ENCODE data around the gene ROBO1.

Gene ROBO1

DNA sequence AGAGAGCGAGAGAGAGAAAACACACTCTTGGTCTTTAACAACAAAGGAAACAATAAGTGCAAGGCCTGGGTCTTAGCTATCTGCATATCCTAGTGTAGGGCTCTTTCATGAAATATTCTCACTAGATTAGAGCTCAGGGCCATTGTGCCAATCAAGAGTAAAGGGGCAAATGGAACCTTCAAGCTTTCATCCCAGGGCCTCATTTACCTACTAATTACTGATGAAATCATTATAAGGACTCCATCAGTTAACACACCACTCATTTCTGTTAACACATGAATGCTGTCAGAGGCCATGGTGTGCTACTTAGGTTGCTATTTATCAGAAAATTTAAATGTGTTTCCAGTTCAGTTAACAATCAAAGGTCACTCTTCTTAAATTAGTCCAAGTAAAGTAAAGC lies 597.8 kb downstream of the ROBO1 start:
- Histone ChIP-seq H3K9me3 (ENCODE audit: insufficient read depth, low read length, severe bottlenecking) (no peaks in the 10 kb centered on the region), H3K9ac (ENCODE audit: low read depth, low read length) (no peak overlapping the region), H3K4me2 (ENCODE audit: insufficient read depth, low read length) (no peak overlapping the region), H3K27me3 (ENCODE audit: insufficient read depth, low read length, poor library complexity) (no peaks in the 10 kb centered on the region), H3K4me3 (ENCODE audit: low read depth in 1 of 2, low read length in 2 of 2) (no peak overlapping the region), H2AFZ (ENCODE audit: low read depth, low read length) (no peak overlapping the region), H3K27ac (ENCODE audit: low read length) (no peak overlapping the region), H4K20me1 (ENCODE audit: insufficient read depth, low read length) (no peaks in the 10 kb centered on the region), H3K4me1 (ENCODE audit: insufficient read depth, low read length) (no peaks in the 10 kb centered on the region), H3K36me3 (ENCODE audit: insufficient read depth, low read length) (no peaks in the 10 kb centered on the region), H3K79me2 (ENCODE audit: insufficient read depth, low read length) (no peaks in the 10 kb centered on the region)
- no peak for ATAC-seq (ENCODE audit: insufficient read depth, low read depth)
- no peak for DNase-seq
- no peak for TF ChIP-seq EZH2 (IDR thresholded peaks at IDR 0.05; ENCODE audit: borderline replicate concordance, low read depth, low read length, severe bottlenecking)
- TF ChIP-seq, protein P1, sequence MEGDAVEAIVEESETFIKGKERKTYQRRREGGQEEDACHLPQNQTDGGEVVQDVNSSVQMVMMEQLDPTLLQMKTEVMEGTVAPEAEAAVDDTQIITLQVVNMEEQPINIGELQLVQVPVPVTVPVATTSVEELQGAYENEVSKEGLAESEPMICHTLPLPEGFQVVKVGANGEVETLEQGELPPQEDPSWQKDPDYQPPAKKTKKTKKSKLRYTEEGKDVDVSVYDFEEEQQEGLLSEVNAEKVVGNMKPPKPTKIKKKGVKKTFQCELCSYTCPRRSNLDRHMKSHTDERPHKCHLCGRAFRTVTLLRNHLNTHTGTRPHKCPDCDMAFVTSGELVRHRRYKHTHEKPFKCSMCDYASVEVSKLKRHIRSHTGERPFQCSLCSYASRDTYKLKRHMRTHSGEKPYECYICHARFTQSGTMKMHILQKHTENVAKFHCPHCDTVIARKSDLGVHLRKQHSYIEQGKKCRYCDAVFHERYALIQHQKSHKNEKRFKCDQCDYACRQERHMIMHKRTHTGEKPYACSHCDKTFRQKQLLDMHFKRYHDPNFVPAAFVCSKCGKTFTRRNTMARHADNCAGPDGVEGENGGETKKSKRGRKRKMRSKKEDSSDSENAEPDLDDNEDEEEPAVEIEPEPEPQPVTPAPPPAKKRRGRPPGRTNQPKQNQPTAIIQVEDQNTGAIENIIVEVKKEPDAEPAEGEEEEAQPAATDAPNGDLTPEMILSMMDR (IDR thresholded peaks at IDR 0.05; ENCODE audit: borderline replicate concordance, extremely low read depth, low read length, poor library complexity, severe bottlenecking): no peak

DNA sequence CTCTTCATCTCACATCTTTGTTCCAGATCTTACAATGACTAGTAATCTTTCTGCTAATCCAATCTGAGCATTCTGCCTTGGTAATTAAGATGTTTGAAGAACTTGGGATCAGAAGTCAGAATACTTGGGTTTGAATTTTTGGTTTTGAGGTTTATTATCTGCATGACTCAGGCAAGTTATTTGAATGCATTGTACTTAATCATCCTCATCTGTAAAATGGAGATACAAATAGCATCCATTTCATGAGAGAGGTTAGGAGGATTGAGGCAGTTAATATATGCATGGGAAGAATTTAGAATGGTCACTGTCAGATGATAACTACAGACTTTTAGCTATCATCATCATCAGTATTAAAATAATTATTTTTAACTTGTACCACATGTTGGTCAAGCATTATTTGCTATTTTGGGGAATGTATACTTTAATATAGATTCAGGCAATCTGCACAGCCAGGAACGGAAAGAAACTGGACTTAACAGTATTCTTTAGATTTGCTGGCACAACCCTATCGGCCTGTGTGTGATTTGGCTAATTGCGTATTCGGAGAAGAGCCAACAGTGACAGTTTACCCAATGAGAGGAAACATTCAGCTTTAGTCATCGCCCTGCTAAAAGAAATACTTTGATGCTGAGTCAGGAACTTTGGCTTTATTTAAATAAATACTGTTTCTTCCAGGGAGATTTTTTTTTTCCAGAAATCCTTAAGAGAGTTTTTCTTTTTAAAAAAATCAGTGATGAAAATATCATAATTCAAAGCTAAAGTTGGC lies 600.0 kb downstream of the ROBO1 start:
- H3K4me3 ChIP-seq (ENCODE audit: low read depth in 1 of 2, low read length in 2 of 2): no peak overlapping the region
- H2AFZ ChIP-seq (ENCODE audit: low read depth, low read length): no peak overlapping the region
- no peak for DNase-seq
- H3K27me3 ChIP-seq (ENCODE audit: insufficient read depth, low read length, poor library complexity): no peaks in the 10 kb centered on the region
- no peaks in the 10 kb centered on the region for H3K36me3 ChIP-seq (ENCODE audit: insufficient read depth, low read length)
- H3K4me2 ChIP-seq (ENCODE audit: insufficient read depth, low read length): no peak overlapping the region
- no peaks in the 10 kb centered on the region for H3K79me2 ChIP-seq (ENCODE audit: insufficient read depth, low read length)
- H4K20me1 ChIP-seq (ENCODE audit: insufficient read depth, low read length): no peaks in the 10 kb centered on the region
- H3K9ac ChIP-seq (ENCODE audit: low read depth, low read length): no peak overlapping the region
- ATAC-seq (ENCODE audit: insufficient read depth, low read depth): no peak
- no peak overlapping the region for H3K27ac ChIP-seq (ENCODE audit: low read length)
- no peak for TF ChIP-seq EZH2 (IDR thresholded peaks at IDR 0.05; ENCODE audit: borderline replicate concordance, low read depth, low read length, severe bottlenecking)
- TF ChIP-seq, protein P1 (IDR thresholded peaks at IDR 0.05; ENCODE audit: borderline replicate concordance, extremely low read depth, low read length, poor library complexity, severe bottlenecking): no peak
- no peaks in the 10 kb centered on the region for H3K4me1 ChIP-seq (ENCODE audit: insufficient read depth, low read length)
- no peaks in the 10 kb centered on the region for H3K9me3 ChIP-seq (ENCODE audit: insufficient read depth, low read length, severe bottlenecking)

DNA sequence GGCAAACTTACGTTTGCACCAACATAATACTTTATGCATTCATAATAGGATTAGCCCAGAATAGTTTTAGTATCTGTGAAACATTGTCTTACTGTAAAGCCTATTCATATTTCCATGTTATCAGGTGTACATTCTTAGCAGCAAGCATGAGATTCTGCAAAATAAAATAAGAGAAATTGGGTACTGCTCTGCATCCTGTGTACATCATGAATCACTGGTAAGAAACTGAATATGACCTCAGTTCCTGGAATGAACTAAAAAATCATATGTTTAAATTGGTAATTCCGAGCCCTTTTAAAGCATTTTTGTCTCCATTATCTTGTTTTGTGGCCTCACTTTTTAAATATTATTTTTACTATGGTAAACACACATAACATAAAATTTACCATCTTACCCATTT lies 605.1 kb downstream of the ROBO1 start:
- no peaks in the 10 kb centered on the region for H3K79me2 ChIP-seq (ENCODE audit: insufficient read depth, low read length)
- no peaks in the 10 kb centered on the region for H3K36me3 ChIP-seq (ENCODE audit: insufficient read depth, low read length)
- no peaks in the 10 kb centered on the region for H4K20me1 ChIP-seq (ENCODE audit: insufficient read depth, low read length)
- H3K27me3 ChIP-seq (ENCODE audit: insufficient read depth, low read length, poor library complexity): no peaks in the 10 kb centered on the region
- no peak overlapping the region for H3K9ac ChIP-seq (ENCODE audit: low read depth, low read length)
- no peaks in the 10 kb centered on the region for H3K4me1 ChIP-seq (ENCODE audit: insufficient read depth, low read length)
- H3K9me3 ChIP-seq (ENCODE audit: insufficient read depth, low read length, severe bottlenecking): no peaks in the 10 kb centered on the region
- no peak overlapping the region for H3K4me3 ChIP-seq (ENCODE audit: low read depth in 1 of 2, low read length in 2 of 2)
- no peak for TF ChIP-seq EZH2 (IDR thresholded peaks at IDR 0.05; ENCODE audit: borderline replicate concordance, low read depth, low read length, severe bottlenecking)
- TF ChIP-seq, protein P1 (IDR thresholded peaks at IDR 0.05; ENCODE audit: borderline replicate concordance, extremely low read depth, low read length, poor library complexity, severe bottlenecking): no peak
- no peak overlapping the region for H2AFZ ChIP-seq (ENCODE audit: low read depth, low read length)
- H3K4me2 ChIP-seq (ENCODE audit: insufficient read depth, low read length): no peak overlapping the region
- DNase-seq: no peak
- no peak for ATAC-seq (ENCODE audit: insufficient read depth, low read depth)
- no peak overlapping the region for H3K27ac ChIP-seq (ENCODE audit: low read length)
